NCI-H2196 (cell line): Measurements from ENCODE around the gene C6orf163.
A peak's percentile ranks its signal among the peaks of the same experiment; 100 is the strongest.

Experiments
- DNase-seq: peaks from one replicate; lab custom pipeline; 2025; ENCODE audit not compliant: unreplicated experiment; lab: John Stamatoyannopoulos, UW

C6orf163 gene

DNA sequence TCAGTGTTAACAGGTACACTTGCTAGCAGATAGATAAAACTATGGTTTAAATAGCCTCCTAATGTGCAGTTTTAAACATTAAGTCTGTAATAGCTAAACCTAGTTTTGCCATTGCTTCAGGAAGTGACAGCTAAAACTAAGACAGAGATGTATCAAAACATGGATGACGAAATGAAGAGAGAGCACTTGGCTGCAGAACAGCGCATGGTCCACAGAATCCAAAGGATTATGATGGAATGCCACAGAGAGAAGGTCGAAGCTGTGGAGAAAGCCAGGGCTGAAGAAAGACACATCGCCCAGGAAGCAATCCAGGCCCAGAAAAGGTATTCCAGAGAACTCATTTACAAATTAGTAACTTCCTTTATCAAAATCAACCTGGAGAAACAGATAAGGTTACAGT lies 11.6 kb downstream of the C6orf163 start:
- DNase-seq: no peak

DNA sequence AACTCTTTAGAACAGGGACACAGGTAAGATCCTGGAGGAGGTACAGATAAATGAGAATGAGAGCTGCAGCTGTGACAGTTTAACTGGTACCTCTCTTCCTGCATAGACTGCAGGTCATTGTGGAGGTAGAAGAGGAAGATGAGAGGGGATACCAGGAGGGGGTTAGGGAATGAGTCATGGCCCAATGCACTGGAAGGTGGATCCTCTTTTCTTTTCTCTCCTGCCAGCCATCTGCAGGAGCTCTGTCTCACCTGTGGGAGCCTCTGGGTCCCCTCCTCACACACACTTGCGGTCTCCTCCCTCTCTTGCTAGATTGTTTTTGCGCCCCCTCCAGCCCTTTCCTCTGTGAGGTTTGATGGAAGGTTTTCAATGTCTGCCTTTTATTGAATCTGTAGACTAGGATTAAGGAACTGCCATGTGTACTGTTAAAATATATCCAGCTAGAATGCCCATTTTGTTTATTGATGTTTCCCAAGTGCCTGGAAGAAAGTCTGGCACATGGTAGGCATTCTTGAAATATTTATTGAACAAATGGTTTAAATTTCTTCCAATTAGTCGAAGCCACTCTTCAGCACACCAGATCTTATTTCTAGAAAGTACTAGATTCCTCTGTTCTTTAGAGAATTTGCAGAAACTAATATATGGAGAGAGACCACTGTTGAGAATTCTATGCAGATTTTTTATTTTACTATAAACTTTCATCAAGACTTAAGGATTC lies 13.0 kb downstream of the C6orf163 start:
- DNase-seq: no peak

DNA sequence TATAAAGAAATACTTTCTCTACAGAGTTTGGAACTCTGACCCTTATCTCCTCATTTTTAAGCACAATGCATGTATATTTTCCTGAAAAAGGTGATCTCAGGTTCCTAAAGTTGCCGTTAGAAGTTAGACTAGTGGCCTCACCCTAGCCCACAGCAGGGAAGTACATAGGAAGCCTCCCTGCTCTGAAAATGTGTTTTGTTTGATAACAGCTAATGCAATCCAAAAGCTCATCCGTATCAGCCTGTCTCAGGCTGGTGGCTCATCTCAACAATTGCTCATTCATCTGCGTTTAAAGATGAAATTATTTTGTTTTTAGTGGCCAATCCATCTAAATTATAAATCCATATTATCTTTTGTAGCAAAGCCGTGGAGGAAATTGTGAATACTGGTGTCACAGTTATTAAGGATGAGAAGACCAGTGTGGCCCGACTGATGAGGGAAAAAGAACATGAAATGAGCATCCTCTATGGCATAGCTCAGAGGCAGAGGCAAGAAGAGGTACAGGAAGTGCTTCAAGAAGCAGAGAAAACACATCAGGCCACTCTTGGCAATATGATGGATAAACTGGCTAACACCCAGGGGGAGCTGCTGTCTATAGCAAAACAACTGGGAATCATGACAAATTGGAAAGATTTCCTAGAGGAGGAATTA lies 20.1 kb downstream of the C6orf163 start:
- no peak for DNase-seq

DNA sequence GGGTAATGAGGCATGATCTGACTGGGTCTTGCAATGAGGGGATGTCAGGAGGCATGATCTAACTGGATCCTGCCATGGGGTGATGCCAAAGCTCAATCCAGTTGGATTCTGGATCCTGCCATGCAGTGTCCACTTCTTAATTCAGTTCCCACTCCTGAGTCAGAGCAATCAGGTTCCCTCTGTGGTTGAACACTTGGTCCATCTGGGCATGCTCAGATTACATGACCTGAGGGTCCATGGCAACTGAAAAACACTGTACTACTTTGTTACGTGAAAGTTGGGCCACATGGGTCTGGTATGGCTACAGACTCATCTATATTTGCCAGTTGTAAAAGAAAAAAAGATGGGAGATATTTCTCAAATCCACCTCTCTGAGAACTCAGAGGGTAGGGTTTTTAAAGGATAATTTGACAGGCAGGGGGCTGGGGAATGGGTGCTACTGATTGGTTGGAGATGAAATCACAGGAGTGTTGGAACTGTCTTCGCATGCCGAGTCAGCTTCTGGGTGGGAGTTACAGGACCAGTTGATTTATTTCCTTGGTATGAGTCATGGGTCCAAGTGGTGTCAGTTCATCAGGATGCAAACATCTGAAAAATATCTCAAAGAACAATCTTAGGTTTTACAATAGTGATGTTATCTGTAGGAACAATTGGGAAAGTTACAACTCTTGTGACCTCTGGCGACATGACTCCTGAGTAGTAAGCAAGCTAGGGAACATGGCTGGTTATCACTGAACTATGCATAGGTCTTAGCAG lies 21.6 kb downstream of the C6orf163 start:
- DNase-seq: no peak

DNA sequence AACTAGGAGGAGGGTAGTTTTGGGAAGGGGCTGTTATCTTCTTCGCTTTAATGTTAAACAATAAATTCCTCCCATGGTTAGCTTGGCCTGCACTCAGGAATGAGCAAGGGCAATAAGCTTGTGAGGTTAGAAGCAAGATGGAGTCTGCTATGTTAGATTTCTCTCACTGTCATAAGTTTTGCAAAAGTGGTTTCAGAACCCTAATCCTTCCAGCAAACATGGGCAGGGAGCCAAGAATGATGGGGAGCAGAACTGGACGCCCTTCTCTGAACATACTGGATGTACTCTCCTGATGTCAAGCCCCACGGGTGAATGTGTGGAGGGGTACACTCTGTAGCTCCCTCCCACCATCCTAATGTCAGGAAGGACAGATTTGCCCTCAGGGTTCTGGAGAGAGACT lies 22.3 kb downstream of the C6orf163 start:
- DNase-seq: no peak

DNA sequence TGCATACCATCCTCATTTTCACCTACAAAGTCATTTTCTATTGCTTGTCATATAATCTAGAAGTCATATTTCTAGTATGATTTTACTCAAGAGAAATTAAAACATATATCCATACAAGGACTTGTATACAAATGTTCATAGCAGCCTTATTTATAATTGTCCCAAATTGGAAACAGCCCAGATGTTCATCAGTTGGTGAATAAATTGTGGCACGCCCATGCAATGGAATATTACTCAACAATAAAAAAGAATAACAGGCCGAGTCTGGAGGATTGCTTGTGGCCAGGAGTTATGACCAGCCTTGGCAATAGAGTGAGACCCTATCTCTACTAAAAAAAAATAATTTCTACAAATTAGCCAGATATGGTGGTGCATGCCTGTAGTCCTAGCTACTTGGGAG lies 28.8 kb downstream of the C6orf163 start:
- DNase-seq: no peak

DNA sequence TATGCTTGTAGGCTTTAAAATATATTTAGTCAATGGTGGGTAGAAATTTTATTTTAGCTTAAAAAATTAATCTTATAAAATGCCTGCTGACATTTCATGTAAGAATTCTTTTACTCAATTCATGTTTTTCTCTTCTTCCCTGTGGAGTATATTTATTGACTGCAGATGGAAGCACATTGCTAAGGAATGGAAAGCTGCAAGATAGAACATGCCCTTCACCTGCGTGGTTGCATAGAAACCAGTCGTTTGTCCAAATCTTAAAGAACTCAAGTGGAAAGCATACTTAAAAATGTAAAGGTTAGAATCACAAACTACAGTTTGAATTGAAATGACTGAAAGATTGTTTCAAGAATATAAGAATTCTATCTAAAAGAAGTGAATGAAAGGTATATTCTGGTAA lies 30.7 kb downstream of the C6orf163 start:
- DNase-seq: no peak

DNA sequence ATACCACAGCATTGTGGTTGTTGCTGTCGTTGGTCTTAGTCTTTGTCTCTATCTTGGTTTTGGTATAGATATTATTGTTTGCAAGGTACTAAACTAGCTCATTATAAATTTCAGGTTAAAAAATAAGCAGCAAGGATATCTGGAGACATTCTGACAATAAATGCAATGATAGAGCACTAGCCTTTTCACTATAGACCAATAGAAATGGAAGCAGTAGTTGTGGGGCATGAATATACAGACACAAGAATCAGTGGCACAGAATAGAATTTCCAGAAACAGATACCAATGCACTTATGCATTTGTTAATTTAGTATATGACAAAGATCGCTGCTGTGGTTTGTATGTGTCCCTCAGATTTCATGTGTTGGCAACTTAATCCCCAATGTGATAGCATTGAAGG lies 32.0 kb downstream of the C6orf163 start:
- DNase-seq: no peak

DNA sequence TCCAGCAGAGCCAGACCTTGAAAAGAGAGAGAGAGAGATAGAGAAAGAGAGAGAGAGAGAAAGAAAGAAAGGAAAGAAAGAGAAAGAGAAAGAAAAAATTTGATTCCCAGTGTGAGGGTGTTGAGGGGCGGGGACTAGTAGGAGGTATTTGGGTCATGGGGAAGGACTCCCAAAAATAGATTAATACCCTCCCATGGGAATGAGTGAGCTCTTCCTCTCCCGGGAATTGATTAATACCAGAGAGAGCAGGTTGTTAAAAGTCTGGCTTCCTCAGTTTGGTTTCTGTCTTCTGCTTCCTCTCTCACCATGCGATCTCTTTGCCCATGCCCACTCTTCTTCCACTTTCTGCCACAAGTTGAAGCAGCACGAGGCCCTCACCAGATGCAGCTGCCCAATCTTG lies 34.3 kb downstream of the C6orf163 start:
- no peak for DNase-seq

DNA sequence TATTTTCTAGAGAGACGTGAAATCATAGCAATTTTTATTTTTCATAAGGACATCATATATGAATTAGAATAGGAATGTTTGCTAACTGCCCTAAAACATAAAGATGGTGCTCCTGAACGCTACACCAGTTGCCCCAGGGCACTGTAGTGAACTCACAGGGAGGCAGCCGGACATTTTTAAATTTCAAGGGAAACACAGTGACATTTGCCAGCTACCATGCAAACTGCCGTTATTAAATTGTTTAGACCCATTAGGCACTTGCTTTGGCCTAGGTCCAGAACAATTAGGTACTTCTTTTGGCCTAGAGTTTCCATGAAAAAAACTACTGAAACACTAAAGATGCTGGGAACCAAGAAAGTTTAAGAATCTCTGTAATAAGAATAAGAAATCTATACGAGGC lies 38.2 kb downstream of the C6orf163 start:
- no peak for DNase-seq

DNA sequence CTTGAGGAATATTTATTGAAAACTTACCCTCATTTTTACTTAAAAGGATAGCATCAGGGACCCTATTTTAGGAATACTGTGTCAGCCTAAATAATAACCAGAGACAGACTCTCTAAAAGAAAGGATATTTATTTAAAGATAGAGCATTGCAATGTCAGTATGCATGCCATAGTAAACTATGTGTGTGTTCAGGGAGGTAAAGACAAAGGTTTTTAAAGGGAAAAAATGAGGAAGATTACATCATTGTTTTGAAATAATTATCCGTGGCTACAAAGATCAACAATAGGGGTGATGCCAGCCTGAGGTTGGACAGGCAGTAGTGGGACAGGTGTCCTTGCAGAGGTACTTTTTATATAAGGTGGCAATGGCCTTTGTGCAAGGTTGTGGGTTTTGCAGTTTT lies 39.4 kb downstream of the C6orf163 start:
- no peak for DNase-seq

DNA sequence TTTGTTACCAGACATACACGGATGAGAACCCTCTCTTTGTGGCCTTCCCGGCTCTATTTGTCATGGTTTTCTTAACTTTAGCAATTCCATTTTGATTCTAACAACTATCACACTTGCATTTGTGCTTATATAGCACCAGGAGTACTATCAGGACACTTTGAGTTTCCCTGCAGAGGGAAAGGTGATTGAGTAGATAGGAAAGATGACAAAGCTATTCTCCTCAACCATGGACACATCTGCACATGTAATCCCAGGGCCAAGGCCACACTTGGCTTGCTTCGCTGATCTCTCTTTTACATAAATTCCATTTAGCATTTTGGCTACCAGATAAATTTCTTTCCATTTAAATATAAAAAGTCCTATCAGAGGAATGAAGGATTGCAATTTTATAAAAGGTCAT lies 39.8 kb downstream of the C6orf163 start:
- DNase-seq: no peak

DNA sequence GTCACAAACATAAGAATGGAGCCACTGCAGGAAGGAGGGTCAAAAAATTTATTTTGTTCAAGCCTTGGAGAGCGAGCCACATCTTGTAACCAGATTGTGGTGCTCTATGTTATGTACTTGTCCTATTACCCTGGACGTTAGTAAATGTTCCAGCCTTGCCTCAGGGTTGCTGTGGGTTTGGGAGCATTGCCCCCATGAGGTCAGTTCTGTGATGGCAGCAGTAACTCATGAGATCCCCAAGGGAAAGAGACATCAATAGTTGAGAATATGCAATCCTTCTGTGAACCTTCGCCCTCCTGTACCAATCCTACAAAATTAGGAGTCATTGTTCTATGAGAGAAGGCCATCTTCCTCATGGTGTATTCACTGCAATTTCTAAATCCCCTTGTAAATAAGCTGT lies 46.7 kb downstream of the C6orf163 start:
- peak; percentile 52 for DNase-seq

DNA sequence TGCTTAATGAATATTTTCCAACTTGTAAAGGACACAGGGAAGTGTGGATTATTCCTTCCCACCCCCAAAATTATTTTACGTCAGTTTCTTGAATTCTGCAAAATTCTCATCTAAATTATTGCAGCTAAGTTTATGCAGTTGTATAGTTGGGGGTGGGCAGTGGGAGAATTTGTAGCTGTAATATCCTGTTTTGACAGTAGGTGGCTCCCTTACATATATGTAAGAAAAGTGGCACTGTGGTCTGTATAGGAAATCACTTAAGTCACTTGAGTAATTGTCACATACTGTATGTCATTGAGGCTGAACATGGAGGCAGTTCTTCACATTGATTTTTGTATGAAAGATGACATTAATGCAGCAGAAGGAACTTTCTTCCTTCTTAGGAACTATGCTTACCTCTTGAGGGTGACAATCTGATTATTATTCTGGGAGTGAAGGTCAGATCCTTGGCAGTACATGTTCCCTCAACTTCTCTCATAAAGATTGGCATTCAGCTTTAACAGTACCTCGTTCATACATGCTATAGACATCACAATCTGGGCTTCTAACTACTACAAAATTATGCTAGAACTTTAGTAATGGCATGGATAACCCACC lies 48.5 kb downstream of the C6orf163 start:
- DNase-seq: peak; percentile 62

DNA sequence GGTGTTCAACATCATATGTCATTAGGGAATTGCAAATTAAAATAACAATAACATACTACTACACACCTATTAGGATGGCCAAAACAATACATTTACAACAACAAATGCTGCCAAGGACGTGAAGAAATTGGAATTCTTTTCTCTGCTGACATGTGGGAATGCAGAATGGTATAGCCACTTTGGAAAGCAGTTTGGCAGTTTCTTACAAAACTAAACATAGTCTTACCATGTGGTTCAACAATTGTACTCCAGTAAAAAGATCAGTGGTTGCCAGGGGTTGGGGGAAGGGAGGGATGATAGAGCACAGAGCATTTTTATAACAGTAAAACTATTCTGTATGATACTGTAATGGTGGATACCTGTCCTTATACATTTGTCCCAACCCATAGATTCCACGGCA lies 50.8 kb downstream of the C6orf163 start:
- no peak for DNase-seq

DNA sequence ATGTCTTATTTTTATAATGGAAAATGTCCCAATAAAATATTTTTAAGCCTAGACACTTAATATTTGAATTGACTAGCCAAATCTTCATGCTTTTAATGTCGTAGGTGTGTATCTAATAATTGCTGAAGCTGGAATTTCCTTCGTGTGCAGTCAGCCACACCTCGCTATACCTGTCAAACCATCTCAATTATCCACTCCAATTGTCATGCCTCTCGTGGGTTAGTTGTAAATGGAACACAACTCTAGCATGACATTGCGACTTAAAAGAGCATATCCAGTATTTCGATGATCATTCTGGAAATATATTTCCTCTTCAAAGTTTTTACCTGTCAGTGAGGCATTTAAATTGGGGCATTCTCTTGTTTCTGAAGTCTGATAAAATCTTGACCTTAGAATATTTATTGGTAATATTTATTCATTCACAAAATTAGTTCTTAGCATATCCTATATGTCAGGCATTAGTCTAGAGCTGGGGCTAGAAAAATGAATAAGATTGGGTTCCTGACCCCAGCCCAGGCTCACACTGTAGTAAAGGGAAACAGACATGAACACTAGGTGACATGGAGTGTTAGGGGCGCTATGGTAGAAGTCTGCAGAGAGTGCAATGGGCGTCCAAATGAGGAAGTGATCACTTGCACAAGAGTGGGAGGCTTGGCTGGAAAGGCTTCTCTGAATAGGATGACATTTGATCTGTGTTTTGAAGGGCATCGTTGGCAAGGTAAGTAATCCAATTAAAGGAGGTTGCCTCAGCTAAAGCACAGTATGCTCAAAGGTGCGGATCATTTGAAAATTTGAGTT lies 52.2 kb downstream of the C6orf163 start:
- DNase-seq: peak; percentile 11

DNA sequence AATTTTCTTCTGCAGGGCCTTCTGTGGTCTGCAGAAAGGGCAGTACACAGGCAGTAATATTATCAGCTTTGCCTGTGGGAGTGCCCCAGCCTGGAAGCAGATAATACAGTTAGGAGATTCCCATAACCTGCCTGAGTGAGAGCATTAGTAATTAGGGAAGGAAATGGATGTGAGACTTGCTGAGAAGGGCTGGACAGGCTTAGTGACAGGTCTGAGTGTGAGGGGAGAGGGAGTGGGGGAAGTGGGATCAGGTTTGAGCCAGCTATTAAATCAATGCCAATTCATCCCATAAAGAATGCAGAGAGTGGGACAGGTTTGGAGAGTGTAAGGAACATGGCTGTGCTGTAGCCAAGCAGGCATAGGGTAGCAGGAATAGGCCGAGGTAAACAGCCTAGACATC lies 53.0 kb downstream of the C6orf163 start:
- no peak for DNase-seq

DNA sequence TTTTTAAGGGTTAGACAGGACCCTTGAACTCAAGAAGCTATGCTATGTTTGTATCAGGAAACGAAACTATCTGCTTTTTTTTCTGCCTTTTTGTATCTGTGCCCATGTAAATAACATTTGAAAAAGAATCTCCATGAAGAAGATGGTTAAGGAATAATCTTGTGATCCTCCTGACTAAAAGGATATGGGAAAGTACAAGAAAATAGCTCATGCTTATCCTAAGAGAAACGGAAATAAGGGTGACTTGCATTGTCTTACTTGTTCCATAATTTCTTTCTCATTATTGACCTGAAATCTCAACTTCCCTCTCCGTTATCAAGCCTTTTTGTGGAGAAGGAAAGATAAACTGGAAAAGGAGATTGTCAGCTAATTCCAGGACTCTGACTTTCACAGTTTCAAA lies 57.2 kb downstream of the C6orf163 start:
- DNase-seq: no peak

DNA sequence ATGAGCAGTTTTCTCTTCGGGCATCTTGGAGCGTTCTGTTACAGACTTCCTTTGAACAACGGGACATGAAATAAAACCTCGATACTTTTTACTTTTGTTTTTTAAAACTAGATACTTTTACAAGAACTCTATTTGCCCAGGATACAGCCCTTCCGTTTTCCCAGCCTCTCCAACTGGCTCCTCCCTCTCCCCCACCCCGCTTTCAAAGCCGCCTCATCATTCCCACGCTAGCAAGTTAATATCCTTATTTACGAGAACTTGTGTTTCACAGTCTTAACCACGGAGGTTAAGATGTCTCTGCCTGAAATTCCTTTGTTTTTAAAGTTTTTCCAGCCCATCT lies 62.9 kb downstream of the C6orf163 start:
- no peak for DNase-seq

DNA sequence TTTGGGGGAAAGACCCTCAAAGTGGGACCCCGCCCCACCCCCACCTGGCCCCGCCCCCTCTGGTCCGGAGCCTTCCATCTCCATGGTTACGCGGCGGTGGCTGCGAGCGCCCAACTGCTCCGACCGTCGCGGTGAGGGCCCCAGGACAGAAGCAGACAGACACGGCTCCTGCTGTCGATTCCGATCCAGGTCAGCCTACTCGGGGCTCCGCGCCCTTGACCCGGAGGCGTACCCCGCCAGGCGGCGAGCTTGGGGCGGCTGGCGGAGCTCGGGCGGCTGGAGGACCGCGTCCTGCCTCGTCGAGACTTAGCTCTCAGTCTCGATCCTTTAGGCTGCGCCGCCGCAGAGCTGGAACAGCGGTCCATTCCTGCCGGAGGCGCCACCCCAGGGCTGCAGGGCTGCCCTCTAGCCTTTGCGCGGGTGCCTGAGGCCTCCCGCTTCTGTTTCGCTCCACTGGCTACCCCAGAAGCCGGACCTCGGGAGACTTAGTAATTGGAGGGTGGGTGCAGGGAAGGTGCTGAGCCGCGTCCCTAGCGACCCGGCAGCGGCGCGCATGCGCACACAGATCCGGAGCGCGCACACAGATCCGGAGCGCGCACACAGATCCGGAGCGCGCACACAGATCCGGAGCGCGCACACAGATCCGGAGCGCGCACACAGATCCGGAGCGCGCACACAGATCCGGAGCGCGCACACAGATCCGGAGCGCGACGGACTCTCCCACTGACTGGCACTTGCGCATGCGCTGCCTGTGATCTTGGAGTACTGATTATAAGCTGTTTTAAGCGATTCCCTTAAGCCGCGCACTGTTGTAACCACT lies 63.5 kb downstream of the C6orf163 start, which contains the start of gene CFAP206:
CFAP206 (plus strand) TSS at position 72 of the 820 bp plus-strand sequence. CDS start 1,868 bp downstream, outside the sequence.
- peak; percentile 85 for DNase-seq
